Neuronal stem cell (in vitro differentiated cells): ENCODE results near the gene FREY1.
A peak's percentile ranks its signal among the peaks of the same experiment; 100 is the strongest.

Experiments
- DNase-seq: peaks from one replicate; pipeline ENCODE4 v3.0.0-alpha.2; 2013; ENCODE audit warnings: low spot score
- H2AFZ ChIP-seq: one replicate; pipeline ENCODE4 v1.6.1; 2013; ENCODE audit warnings: mild to moderate bottlenecking, low read length, inconsistent platforms
- H2AK5ac ChIP-seq: 2 replicates; pipeline ENCODE4 v1.6.1; 2013; ENCODE audit warnings: low read depth, mild to moderate bottlenecking, inconsistent platforms, low read length, moderate library complexity, mixed read lengths
- H2BK120ac ChIP-seq: 2 replicates; pipeline ENCODE4 v1.6.1; 2013; ENCODE audit warnings: low read depth, mild to moderate bottlenecking, inconsistent platforms, low read length, moderate library complexity, mixed read lengths
- H2BK12ac ChIP-seq: one replicate; pipeline ENCODE4 v1.6.1; 2013; ENCODE audit warnings: low read length, inconsistent platforms
- H2BK15ac ChIP-seq: 2 replicates; pipeline ENCODE4 v1.6.1; 2013; ENCODE audit warnings: mild to moderate bottlenecking, low read length, inconsistent platforms, mixed read lengths
- H2BK5ac ChIP-seq: one replicate; pipeline ENCODE4 v1.6.1; 2013; ENCODE audit warnings: inconsistent platforms, mild to moderate bottlenecking, low read length, moderate library complexity
- H3K14ac ChIP-seq: one replicate; pipeline ENCODE4 v1.6.1; 2013; ENCODE audit warnings: low read length, inconsistent platforms
- H3K18ac ChIP-seq: 2 replicates; pipeline ENCODE4 v1.6.1; 2013; ENCODE audit warnings: low read length, inconsistent platforms
- H3K23ac ChIP-seq: 2 replicates; pipeline ENCODE4 v1.6.1; 2013; ENCODE audit warnings: low read depth, mild to moderate bottlenecking, mixed read lengths, low read length, inconsistent platforms; ENCODE audit not compliant: poor library complexity
- H3K27ac ChIP-seq: replicated peaks from 3 replicates; pipeline ENCODE4 v1.5.1; 2013; ENCODE audit warnings: low read length, inconsistent platforms
- H3K27me3 ChIP-seq, 3 experiments: 2 replicates each; pipeline ENCODE4 v1.6.1; 2013; ENCODE audit warnings: low read length in 3 of 3, mild to moderate bottlenecking in 2 of 3, inconsistent platforms in 1 of 3, low read depth in 1 of 3, mixed read lengths in 1 of 3, moderate library complexity in 1 of 3; ENCODE audit not compliant: control insufficient read depth in 3 of 3, insufficient read depth in 3 of 3
- H3K36me3 ChIP-seq, 2 donors: replicated peaks in 1 of 2; 2 replicates each; pipeline ENCODE4 v1.6.1; 2013; ENCODE audit warnings: low read length in 2 of 2; ENCODE audit not compliant: control insufficient read depth in 2 of 2, insufficient read depth in 2 of 2
- H3K4ac ChIP-seq: 2 replicates; pipeline ENCODE4 v1.6.1; 2013; ENCODE audit warnings: inconsistent platforms, mild to moderate bottlenecking, low read length, moderate library complexity
- H3K4me1 ChIP-seq, 2 donors: 1 replicate in 1 of 2; 2 replicates in 1 of 2; pipeline ENCODE4 v1.6.1; 2013; ENCODE audit warnings: low read length in 2 of 2, low read depth in 1 of 2; ENCODE audit not compliant: control insufficient read depth in 2 of 2, insufficient read depth in 1 of 2
- H3K4me2 ChIP-seq: one replicate; pipeline ENCODE4 v1.6.1; 2013; ENCODE audit warnings: mild to moderate bottlenecking, low read length, inconsistent platforms; ENCODE audit not compliant: insufficient read depth, poor library complexity, severe bottlenecking
- H3K4me3 ChIP-seq, 2 donors: 2 replicates each; pipeline ENCODE4 v1.5.1; 2013; ENCODE audit warnings: low read length in 2 of 2, mild to moderate bottlenecking in 2 of 2, inconsistent platforms in 1 of 2, moderate library complexity in 1 of 2
- H3K79me1 ChIP-seq: one replicate; pipeline ENCODE4 v1.6.1; 2013; ENCODE audit warnings: low read depth, mild to moderate bottlenecking, inconsistent platforms, low read length, moderate library complexity
- H3K9ac ChIP-seq: one replicate; pipeline ENCODE4 v1.6.1; 2013; ENCODE audit warnings: mild to moderate bottlenecking, low read depth, low read length, inconsistent platforms; ENCODE audit not compliant: poor library complexity
- H3K9me3 ChIP-seq, 2 donors: replicated peaks in 1 of 2; 2 replicates each; pipeline versions ENCODE3 to v1.6.1; 2013; ENCODE audit warnings: low read length in 2 of 2, mild to moderate bottlenecking in 2 of 2, inconsistent platforms in 1 of 2, low read depth in 1 of 2, mixed read lengths in 1 of 2, moderate library complexity in 1 of 2; ENCODE audit not compliant: control insufficient read depth in 2 of 2, insufficient read depth in 1 of 2
- H4K8ac ChIP-seq: one replicate; pipeline ENCODE4 v1.6.1; 2013; ENCODE audit warnings: low read depth, mild to moderate bottlenecking, inconsistent platforms, low read length, moderate library complexity
- H4K91ac ChIP-seq: one replicate; pipeline ENCODE4 v1.6.1; 2013; ENCODE audit warnings: low read length, low read depth, mild to moderate bottlenecking, inconsistent platforms; ENCODE audit not compliant: poor library complexity
- WGBS, 2 donors: extraction: QIAGEN DNeasy Blood & Tissue Kit; methylation state at CpG; one replicate each; pipeline ENCODE4 v1.1.7; 2013; ENCODE audit warnings: missing lambda C conversion rate in 2 of 2, mixed read lengths in 1 of 2; ENCODE audit not compliant: insufficient read length in 2 of 2, insufficient replicate concordance in 1 of 2; ENCODE audit errors: extremely low coverage in 2 of 2; 5-methylcytosine and 5-hydroxymethylcytosine counted together

The FREY1 gene

GRCh38 chr11:45913942-45914635 is 7.0 kb upstream of the FREY1 start:
- Histone ChIP-seq H3K4me1 (peaks cover 4 to 9% of the 10 kb centered on the region in 2 donors), H4K8ac (no peak overlapping the region), H2AFZ (no peak overlapping the region), H2BK12ac (peak overlapping the region; percentile 41), H3K18ac (no peak overlapping the region), H4K91ac (no peak overlapping the region), H2BK120ac (no peak overlapping the region), H3K27me3 (no peaks in the 10 kb centered on the region), H3K9ac (no peak overlapping the region), H3K4ac (no peak overlapping the region), H3K79me1 (peaks cover 11% of the 10 kb centered on the region), H3K27ac (no peak overlapping the region), H2BK15ac (no peak overlapping the region), H2BK5ac (no peak overlapping the region), H3K23ac (peak overlapping the region; percentile 1), H3K36me3 (peaks cover 28 to 56% of the 10 kb centered on the region in 2 donors), H3K4me2 (peak overlapping the region; percentile 11), H3K14ac (peak overlapping the region; percentile 21), H2AK5ac (no peak overlapping the region), H3K9me3 (no peaks in the 10 kb centered on the region), H3K4me3 (peak overlapping the region in 1 of 2 donors; percentile 52)
- DNase-seq = no peak
- WGBS, 2 donors = no CpG with 5 or more reads among the region's 22 CpGs

GRCh38 chr11:45913514-45913913 is 6.4 kb upstream of the FREY1 start:
- no peaks in the 10 kb centered on the region for H3K27me3 ChIP-seq
- no peak overlapping the region for H2BK12ac ChIP-seq
- no peak overlapping the region for H3K4me3 ChIP-seq
- no peak overlapping the region for H3K18ac ChIP-seq
- no peak overlapping the region for H3K23ac ChIP-seq
- H2BK120ac ChIP-seq = no peak overlapping the region
- H3K27ac ChIP-seq = no peak overlapping the region
- no CpG with 5 or more reads among the region's 19 CpGs for WGBS, 2 donors
- no peak overlapping the region for H4K8ac ChIP-seq
- H4K91ac ChIP-seq = no peak overlapping the region
- no peak overlapping the region for H2AFZ ChIP-seq
- H3K36me3 ChIP-seq = peaks cover 28 to 56% of the 10 kb centered on the region in 2 donors
- no peak overlapping the region for H3K9ac ChIP-seq
- no peaks in the 10 kb centered on the region for H3K9me3 ChIP-seq
- H2BK15ac ChIP-seq = no peak overlapping the region
- no peak overlapping the region for H3K4me2 ChIP-seq
- H3K79me1 ChIP-seq = peaks cover 11% of the 10 kb centered on the region
- H2BK5ac ChIP-seq = no peak overlapping the region
- no peak overlapping the region for H3K4ac ChIP-seq
- H3K14ac ChIP-seq = no peak overlapping the region
- DNase-seq = no peak
- no peak overlapping the region for H2AK5ac ChIP-seq
- peaks cover 4 to 7% of the 10 kb centered on the region in 2 donors for H3K4me1 ChIP-seq

GRCh38 chr11:45910623-45911022 is 3.6 kb upstream of the FREY1 start:
- Histone ChIP-seq H2BK15ac (no peak overlapping the region), H3K4me3 (no peak overlapping the region), H2BK5ac (no peak overlapping the region), H3K14ac (no peak overlapping the region), H3K4me1 (peaks cover 0 to 3% of the 10 kb centered on the region in 2 donors), H3K4ac (no peak overlapping the region), H3K9ac (peak overlapping the region; percentile 14), H4K8ac (no peak overlapping the region), H3K27me3 (no peaks in the 10 kb centered on the region), H2BK12ac (no peak overlapping the region), H4K91ac (no peak overlapping the region), H2AFZ (no peak overlapping the region), H3K23ac (no peak overlapping the region), H3K79me1 (peaks cover 6% of the 10 kb centered on the region), H3K27ac (no peak overlapping the region), H2BK120ac (no peak overlapping the region), H3K18ac (no peak overlapping the region), H3K4me2 (no peak overlapping the region), H3K9me3 (no peaks in the 10 kb centered on the region), H2AK5ac (no peak overlapping the region), H3K36me3 (peaks cover 24 to 51% of the 10 kb centered on the region in 2 donors)
- no peak for DNase-seq
- no CpG with 5 or more reads among the region's 9 CpGs for WGBS, 2 donors

GRCh38 chr11:45909594-45910475 is 2.8 kb upstream of the FREY1 start:
- no peak overlapping the region for H3K27ac ChIP-seq
- WGBS, 2 donors = no CpG with 5 or more reads among the region's 32 CpGs
- DNase-seq = no peak

More at GRCh38 chr11:45909594-45910475, 2.8 kb upstream of the FREY1 start:
- Histone ChIP-seq H3K9me3 (no peaks in the 10 kb centered on the region), H2BK15ac (no peak overlapping the region), H3K23ac (peak overlapping the region; percentile 20), H3K27me3 (no peaks in the 10 kb centered on the region), H2AK5ac (no peak overlapping the region), H3K4me1 (peaks cover 0 to 3% of the 10 kb centered on the region in 2 donors), H2BK120ac (no peak overlapping the region), H3K14ac (no peak overlapping the region), H3K4ac (no peak overlapping the region), H2AFZ (no peak overlapping the region), H4K8ac (no peak overlapping the region), H2BK12ac (no peak overlapping the region), H4K91ac (no peak overlapping the region), H3K4me3 (no peak overlapping the region), H3K4me2 (no peak overlapping the region), H2BK5ac (peak overlapping the region; percentile 53), H3K79me1 (peaks cover 6% of the 10 kb centered on the region), H3K18ac (no peak overlapping the region), H3K9ac (no peak overlapping the region), H3K36me3 (peaks cover 18 to 49% of the 10 kb centered on the region in 2 donors)
